Fibroblast of gingiva (primary cell): ENCODE data around the gene TEX38.
"Not testable (repeated sequence)": the region's sequence is repeated elsewhere in the genome, so short reads cannot be mapped to it uniquely, and the experiment has no call there.

ENCODE experiments used
- DNase-seq: peaks from one replicate; pipeline ENCODE4 v3.0.0-alpha.2; 2011; ENCODE audit warnings: low read depth

TEX38 gene

GRCh38 chr1:46689356-46689755 is 17.7 kb downstream of the TEX38 start:
- no peak for DNase-seq

GRCh38 chr1:46689897-46690296 is 18.2 kb downstream of the TEX38 start:
- no peak for DNase-seq

DNA sequence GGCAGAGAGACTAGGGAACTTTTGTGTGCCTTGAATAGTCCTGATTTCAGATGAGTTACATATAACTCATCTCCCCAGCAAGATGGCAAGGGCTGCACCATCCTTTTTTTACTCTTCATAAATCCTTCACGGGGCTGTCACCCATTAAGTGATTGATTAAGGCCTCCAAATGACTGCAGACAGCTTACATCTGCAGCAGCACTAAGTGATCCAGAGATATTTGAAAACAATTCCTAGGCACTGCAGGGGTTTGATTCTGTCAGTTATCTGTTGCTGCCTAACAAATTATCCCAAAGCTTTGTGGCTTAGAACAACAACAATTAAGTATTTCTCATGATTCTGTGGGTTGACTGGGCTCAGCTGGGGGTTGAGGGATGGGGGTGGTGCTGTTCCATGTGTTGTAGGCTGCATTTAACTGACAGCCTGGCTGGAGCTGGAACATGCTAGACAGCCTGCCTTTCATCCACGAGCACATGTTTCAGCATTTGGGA is 19.3 kb downstream of the TEX38 start:
- no peak for DNase-seq

- DNase-seq, result no peak
Measured at GRCh38 chr1:46691997-46692790, 20.5 kb downstream of the TEX38 start.

DNA sequence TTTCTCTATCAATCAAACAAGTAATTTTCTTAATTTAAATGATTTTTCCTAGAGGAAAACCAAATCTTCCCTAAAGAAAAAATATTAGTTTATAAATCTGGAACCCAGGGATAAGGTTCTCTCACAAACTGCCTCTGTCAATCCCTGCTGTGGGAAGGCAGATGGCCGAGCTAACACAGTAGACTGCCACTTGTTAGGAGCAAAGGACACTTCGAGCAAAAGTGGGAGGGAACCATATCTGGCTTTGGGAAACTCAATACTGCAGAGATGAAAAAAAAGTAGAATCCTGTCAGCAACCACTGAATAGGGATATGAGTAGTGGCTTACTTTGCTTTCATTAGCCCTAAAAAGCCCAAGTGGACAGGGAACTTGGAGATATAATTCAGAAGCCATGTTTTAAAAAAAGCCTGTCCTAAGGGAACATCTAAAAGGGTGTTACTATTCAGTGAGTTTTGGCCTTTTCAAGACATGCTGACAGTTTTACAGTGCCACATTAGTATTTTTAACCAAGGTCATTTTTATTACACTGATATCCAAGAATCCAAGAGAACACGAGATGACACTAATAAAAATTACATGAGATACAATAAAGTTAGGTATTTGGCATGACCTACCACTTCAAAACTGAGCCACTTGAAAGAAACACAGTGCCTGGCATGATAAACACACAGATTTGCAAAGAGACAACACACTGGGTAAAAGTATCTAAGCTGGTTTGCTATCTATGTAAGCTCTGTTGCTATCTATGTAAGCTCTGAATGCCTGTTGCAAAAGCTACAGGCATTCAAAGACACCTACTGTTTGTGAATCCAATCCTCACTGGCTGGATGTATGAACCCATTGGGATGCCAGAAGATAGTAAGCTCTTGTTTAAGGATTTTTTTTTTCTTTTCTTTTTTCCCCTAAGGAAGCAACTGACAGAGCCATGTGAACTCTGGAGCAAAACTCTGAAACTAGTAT is 21.4 kb downstream of the TEX38 start:
- DNase-seq, result no peak

DNA sequence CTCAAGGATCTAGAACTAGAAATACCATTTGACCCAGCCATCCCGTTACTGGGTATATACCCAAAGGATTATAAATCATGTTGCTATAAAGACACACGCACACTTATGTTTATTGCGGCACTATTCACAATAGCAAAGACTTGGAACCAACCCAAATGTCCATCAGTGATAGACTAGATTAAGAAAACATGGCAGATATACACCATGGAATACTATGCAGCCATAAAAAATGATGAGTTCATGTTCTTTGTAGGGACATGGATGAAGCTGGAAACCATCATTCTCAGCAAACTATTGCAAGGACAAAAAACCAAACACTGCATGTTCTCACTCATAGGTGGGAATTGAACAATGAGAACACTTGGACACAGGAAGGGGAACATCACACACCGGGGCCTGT is 23.0 kb downstream of the TEX38 start:
- DNase-seq, result not testable (repeated sequence)

DNA sequence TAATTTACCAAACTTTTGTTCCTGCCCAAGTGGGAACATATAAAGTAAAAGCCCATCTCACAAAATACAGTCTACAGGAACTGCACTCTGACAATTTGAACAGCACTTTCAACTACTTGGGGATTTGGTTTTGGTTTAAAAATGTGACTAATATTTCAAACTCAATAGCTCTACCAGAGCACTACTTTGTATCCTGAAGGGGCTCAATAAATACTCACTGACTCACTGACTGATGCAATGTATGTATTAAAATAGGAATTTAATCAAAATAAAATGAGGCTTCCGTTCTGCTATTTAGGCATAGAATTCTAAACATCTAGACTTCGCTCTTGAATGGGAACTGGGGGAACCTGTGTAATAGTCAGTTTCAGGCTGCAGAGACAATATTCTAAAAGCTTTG is 25.4 kb downstream of the TEX38 start:
- DNase-seq, result no peak

DNA sequence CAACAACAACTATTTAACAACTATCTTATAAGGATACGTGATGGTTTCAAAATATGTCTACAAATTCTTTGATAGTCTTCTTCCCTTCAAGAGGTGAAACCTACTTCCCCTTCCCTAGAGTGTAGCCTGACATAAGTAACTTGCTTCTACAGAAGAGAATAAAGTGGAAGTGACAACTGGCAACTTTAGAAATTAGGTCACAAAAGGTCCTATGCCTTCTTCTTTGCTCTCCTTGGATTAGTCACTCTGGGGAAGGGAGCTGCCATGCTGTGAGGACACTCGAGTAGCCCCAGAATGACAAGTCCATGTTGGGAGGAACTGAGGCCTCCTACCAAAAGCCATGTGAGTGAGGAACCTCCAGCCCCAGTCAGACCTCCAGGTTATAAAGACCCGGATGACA is 28.0 kb downstream of the TEX38 start:
- DNase-seq, result no peak

GRCh38 chr1:46703927-46704641 is 32.4 kb downstream of the TEX38 start:
- DNase-seq, result no peak

- no peak for DNase-seq
Measured at GRCh38 chr1:46705408-46705807, 33.8 kb downstream of the TEX38 start.

- peak; percentile 44 for DNase-seq
Measured at GRCh38 chr1:46708121-46708520, 36.5 kb downstream of the TEX38 start.

DNA sequence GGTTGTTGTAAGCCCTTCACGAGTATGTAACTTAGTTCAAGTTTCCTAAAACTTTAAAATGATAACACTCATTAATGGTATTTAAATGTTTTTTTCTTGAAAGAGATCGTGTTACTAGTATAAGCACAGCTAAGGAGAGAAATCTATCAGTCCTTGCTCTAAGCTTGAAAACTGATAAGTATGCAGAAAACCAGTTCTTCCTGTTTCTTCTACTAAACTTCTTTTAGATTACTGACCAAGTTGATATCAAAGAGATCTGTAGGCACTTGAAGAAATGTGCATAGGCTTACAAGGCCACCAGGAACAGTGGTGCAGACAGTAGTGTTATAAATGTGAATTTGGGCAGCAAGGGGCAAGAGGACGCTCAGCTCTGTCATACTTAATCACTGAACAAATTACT is 43.3 kb downstream of the TEX38 start:
- DNase-seq, result no peak

GRCh38 chr1:46717654-46718053 is 46.0 kb downstream of the TEX38 start:
- no peak for DNase-seq

- DNase-seq, result no peak
Measured at GRCh38 chr1:46718340-46718726, 46.7 kb downstream of the TEX38 start.

DNA sequence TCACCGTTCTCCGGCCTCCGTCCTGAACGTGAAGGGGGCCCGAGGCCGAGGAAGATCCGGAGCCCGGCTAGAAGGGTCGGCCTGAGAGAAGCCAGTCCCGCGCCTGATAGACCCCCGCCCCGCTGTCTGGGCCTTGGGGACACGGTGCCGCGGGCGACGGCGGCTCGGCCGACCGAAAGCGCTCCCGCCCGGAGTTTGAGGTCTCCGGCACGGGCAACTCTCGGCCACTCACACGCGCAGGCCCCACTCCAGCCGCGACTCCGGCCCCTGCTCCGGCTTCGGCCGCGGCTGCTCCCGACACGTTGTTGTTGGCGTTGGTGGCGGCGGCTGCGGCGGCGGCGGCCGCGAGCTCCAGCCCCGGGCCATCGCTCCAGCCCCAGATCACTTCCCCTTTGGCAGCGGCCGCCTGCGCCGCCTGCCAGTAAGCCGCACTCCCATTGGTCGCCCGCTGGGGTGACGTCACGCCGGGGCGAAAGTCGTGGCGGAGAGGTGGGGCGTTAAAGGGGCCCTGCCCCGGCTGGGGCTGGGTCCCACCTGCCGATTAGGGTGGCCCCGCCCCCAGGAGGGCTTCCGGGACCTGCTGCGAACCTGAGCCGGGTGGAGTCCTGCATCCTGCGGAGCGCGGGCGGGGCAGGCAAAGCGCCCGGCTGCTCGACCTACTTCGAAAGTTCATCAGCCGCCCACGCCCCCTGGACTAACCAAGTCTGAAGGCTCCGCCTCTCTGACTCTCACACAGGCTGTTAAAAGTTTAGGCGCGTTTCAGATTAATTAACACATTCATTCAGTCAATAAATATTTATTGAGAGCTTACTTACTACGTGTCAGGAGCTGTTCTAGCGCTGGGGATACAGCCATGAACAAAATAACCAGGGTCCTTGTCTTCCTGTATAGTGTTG is 47.3 kb downstream of the TEX38 start, which contains the start of gene EFCAB14:
EFCAB14 (minus strand) TSS at position 388 of the 896 bp plus-strand sequence. CDS start 1,027 bp downstream, outside the sequence.
- peak; percentile 87 for DNase-seq

GRCh38 chr1:46719689-46720088 is 48.0 kb downstream of the TEX38 start:
- DNase-seq, result no peak

DNA sequence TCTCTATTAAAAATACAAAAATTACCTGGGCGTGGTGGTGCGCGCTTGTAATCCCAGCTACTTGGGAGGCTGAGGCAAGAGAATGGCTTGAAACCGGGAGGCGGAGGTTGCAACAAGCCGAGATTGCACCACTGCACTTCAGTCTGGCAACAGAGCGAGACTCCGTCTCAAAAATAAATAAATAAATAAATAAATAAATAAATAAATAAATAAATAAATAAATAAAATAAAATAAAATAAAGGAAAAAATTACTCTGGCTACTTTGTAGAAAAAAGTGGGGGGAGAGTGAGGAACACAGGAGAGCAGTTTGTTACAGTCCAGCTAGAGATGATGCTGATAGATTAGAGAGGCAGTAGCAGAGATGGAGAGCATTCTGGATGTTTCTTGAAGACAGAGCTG is 48.7 kb downstream of the TEX38 start:
- DNase-seq, result not testable (repeated sequence)

DNA sequence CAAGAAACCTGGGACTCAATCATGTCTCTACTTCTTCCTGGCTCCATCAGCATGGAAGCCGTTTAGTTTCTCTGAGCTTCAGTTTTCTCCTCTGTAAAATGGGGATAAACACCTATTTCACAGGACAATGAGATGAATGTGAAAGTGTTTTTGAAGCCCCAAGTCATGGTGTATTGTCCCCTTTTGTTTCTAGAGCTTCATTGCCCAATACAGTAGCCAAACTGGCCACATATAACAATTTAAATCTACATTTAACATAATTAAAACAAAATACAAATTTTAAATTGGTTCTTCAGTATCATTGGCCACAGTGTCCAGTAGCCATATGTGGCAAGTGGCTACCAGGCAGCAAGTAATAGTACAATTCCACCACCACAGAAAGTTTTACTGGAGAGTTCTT is 49.5 kb downstream of the TEX38 start:
- no peak for DNase-seq

DNA sequence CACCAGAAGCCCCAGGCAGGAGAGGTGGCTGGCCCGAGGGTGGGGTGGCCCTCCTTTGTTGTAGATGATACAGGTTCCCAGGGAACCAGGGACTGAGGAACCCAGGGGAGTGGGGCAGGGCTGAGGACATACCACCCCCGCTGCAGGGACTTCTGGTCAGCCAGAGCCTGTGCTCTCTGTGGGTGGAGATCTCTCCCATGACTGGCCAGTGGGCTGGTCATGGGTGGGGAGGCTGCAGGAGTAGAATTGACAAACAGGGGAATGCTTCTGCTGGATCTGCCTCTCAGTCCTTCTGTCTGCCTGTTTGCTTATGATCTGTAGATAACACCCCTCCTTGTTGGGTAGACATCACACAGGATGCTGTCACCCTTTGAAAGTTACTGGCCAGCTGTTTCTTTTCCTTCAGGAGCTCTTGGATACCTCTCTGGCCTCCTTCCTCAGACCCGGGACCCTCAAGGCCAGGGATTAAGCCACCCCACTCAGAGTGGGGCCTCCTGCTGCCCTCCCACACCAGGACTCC is 50.1 kb downstream of the TEX38 start:
- no peak for DNase-seq
